Mesodermal cell (in vitro differentiated cells): Measurements from ENCODE around the gene KLHL6.
A peak's percentile ranks its signal among the peaks of the same experiment; 100 is the strongest.
"Not testable (repeated sequence)": the region's sequence is repeated elsewhere in the genome, so short reads cannot be mapped to it uniquely, and the experiment has no call there.

Experiments used
- H3K27ac ChIP-seq: 2 replicates; pipeline ENCODE4 v1.7.0; 2013; ENCODE audit warnings: mild to moderate bottlenecking, low read depth, low read length, moderate library complexity; ENCODE audit not compliant: severe bottlenecking
- H3K36me3 ChIP-seq: 2 replicates; pipeline ENCODE4 v1.7.1; 2013; ENCODE audit warnings: mild to moderate bottlenecking, low read length, moderate library complexity; ENCODE audit not compliant: control insufficient read depth, insufficient read depth
- H3K4me1 ChIP-seq: one replicate; pipeline ENCODE4 v1.7.1; 2013; ENCODE audit warnings: mild to moderate bottlenecking, low read length; ENCODE audit not compliant: insufficient read depth, control insufficient read depth, poor library complexity, severe bottlenecking
- H3K4me3 ChIP-seq: 2 replicates; pipeline ENCODE4 v1.7.0; 2013; ENCODE audit warnings: low read length, control low read depth, mild to moderate bottlenecking; ENCODE audit not compliant: insufficient read depth, poor library complexity, severe bottlenecking; ENCODE audit errors: extremely low read depth
- H3K9me3 ChIP-seq: 2 replicates; pipeline ENCODE4 v1.7.1; 2013; ENCODE audit warnings: mild to moderate bottlenecking, low read length, moderate library complexity; ENCODE audit not compliant: control insufficient read depth
- WGBS, 2 experiments: methylation state at CpG; one replicate each; pipeline ENCODE4 v1.1.5; 2013; ENCODE audit warnings: missing lambda C conversion rate in 2 of 2; ENCODE audit not compliant: insufficient coverage in 2 of 2; 5-methylcytosine and 5-hydroxymethylcytosine counted together

Gene KLHL6

GRCh38 chr3:183518491-183519251, 36.8 kb downstream of the KLHL6 start:
- no peak overlapping the region for H3K4me3 ChIP-seq
- peaks cover 5% of the 10 kb centered on the region for H3K4me1 ChIP-seq
- peak overlapping the region; percentile 59 for H3K27ac ChIP-seq
- WGBS, 2 experiments: 37 to 47% methylated on average over 6 to 8 of the region's 10 CpGs
- no peaks in the 10 kb centered on the region for H3K36me3 ChIP-seq
- no peaks in the 10 kb centered on the region for H3K9me3 ChIP-seq

- H3K27ac ChIP-seq: no peak overlapping the region
- H3K4me1 ChIP-seq: peaks cover 5% of the 10 kb centered on the region
- no peaks in the 10 kb centered on the region for H3K36me3 ChIP-seq
- H3K4me3 ChIP-seq: no peak overlapping the region
- 89 to 100% methylated on average over 2 to 3 of the region's 4 CpGs for WGBS, 2 experiments
- H3K9me3 ChIP-seq: no peaks in the 10 kb centered on the region
These were observed 37.9 kb downstream of the KLHL6 start for GRCh38 chr3:183517607-183518006.

GRCh38 chr3:183515968-183516851, 39.3 kb downstream of the KLHL6 start:
- H3K27ac ChIP-seq: no peak overlapping the region
- 86 to 98% methylated on average over 5 to 6 of the region's 9 CpGs for WGBS, 2 experiments
- H3K4me3 ChIP-seq: no peak overlapping the region
- no peaks in the 10 kb centered on the region for H3K36me3 ChIP-seq
- H3K9me3 ChIP-seq: no peaks in the 10 kb centered on the region
- peaks cover 5% of the 10 kb centered on the region for H3K4me1 ChIP-seq

GRCh38 chr3:183514021-183514420, 41.5 kb downstream of the KLHL6 start:
- 97 to 100% methylated on average over 2 to 5 of the region's 6 CpGs for WGBS, 2 experiments
- no peak overlapping the region for H3K4me3 ChIP-seq
- H3K9me3 ChIP-seq: no peaks in the 10 kb centered on the region
- H3K27ac ChIP-seq: no peak overlapping the region
- H3K4me1 ChIP-seq: peaks cover 5% of the 10 kb centered on the region
- H3K36me3 ChIP-seq: no peaks in the 10 kb centered on the region

GRCh38 chr3:183513046-183513706, 42.3 kb downstream of the KLHL6 start:
- WGBS, 2 experiments: 88 to 94% methylated on average over 2 to 3 of the region's 6 CpGs
- Histone ChIP-seq H3K36me3 (no peaks in the 10 kb centered on the region), H3K4me1 (no peaks in the 10 kb centered on the region), H3K9me3 (no peaks in the 10 kb centered on the region), H3K27ac (no peak overlapping the region), H3K4me3 (no peak overlapping the region)

- H3K4me1 ChIP-seq, H3K36me3 ChIP-seq, H3K27ac ChIP-seq, H3K9me3 ChIP-seq, H3K4me3 ChIP-seq: not testable (repeated sequence)
- 90 to 97% methylated on average over 5 to 13 of the region's 14 CpGs for whole genome bisulfite sequencing, 2 experiments
These were observed 44.0 kb downstream of the KLHL6 start for GRCh38 chr3:183511286-183512131.

GRCh38 chr3:183508821-183509220, 46.7 kb downstream of the KLHL6 start:
- no peak overlapping the region for H3K4me3 ChIP-seq
- H3K4me1 ChIP-seq: no peaks in the 10 kb centered on the region
- H3K27ac ChIP-seq: no peak overlapping the region
- H3K9me3 ChIP-seq: no peaks in the 10 kb centered on the region
- H3K36me3 ChIP-seq: no peaks in the 10 kb centered on the region
- WGBS, 2 experiments: no CpG with 5 or more reads among the region's 2 CpGs

DNA sequence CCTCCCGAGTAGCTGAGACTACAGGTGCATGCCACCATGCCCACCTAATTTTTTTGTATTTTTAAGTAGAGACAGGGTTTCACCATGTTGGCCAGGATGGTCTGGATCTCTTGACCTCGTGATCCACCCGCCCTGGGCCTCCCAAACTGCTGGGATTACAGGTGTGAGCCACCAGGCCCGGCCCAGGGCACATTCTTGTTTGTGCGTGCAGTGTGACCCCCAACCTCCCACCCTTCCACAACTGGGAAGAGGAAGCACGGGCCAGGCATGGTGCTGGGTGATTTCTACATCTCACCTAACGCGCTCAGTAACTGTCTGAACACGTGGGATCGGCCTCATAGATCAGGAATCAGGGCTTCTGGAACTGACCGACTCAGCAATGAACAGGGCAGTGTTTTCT, 48.0 kb downstream of the KLHL6 start:
- Histone ChIP-seq H3K4me1 (no peaks in the 10 kb centered on the region), H3K9me3 (no peaks in the 10 kb centered on the region), H3K27ac (no peak overlapping the region), H3K4me3 (no peak overlapping the region), H3K36me3 (no peaks in the 10 kb centered on the region)
- 91% methylated on average over 10 to 11 of the region's 11 CpGs for WGBS, 2 experiments

DNA sequence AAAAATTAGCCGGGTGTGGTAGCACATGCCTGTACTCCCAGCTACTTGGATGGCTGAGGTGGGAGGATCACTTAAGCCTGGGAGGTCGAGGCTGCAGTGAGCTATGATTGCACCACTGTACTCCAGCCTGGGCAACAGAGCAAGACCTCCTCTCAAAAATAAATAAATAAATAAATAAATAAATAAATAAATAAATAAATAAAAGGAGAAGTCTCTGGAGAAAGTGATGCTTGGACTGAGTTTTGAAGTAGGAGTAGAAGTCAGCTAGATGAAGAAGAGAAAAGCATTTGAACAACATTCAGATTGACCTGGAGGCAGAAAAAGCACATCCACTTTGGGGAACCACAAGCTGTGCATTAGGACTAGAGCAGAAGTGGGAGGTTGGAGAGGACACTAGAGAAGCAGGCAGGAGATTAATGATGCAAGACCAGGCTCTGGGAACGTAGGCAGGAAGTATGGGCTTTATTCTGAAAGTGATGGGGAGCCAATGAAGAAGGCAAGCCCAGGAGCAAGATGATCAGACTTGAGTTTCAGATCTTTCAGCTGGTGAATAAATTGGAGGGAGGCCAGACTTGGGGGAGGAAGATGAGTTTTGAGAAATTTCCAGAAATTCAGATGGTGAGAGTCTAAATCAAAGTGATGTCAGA, 48.7 kb downstream of the KLHL6 start:
- no peak overlapping the region for H3K4me3 ChIP-seq
- 88 to 100% methylated on average over 1 to 3 of the region's 3 CpGs for WGBS, 2 experiments

GRCh38 chr3:183504597-183504996, 50.9 kb downstream of the KLHL6 start:
- Histone ChIP-seq H3K9me3 (no peaks in the 10 kb centered on the region), H3K4me3 (no peak overlapping the region), H3K27ac (no peak overlapping the region), H3K4me1 (no peaks in the 10 kb centered on the region), H3K36me3 (no peaks in the 10 kb centered on the region)
- WGBS, 2 experiments: no CpG with 5 or more reads among the region's 1 CpG

More for the DNA sequence above, 48.7 kb downstream of the KLHL6 start:
- Histone ChIP-seq H3K4me1 (no peaks in the 10 kb centered on the region), H3K27ac (no peak overlapping the region), H3K9me3 (no peaks in the 10 kb centered on the region), H3K36me3 (no peaks in the 10 kb centered on the region)
